GM19043 (cell line): ENCODE results near the gene GABARAPL2.
"Not testable (repeated sequence)": the region's sequence is repeated elsewhere in the genome, so short reads cannot be mapped to it uniquely, and the experiment has no call there.

Source experiments
- ATAC-seq: cut with Tn5 transposase; IDR thresholded peaks from one replicate; pipeline ENCODE4 v1.9.1; 2021; ENCODE audit warnings: low read depth; ENCODE audit not compliant: unreplicated experiment

Gene GABARAPL2

DNA sequence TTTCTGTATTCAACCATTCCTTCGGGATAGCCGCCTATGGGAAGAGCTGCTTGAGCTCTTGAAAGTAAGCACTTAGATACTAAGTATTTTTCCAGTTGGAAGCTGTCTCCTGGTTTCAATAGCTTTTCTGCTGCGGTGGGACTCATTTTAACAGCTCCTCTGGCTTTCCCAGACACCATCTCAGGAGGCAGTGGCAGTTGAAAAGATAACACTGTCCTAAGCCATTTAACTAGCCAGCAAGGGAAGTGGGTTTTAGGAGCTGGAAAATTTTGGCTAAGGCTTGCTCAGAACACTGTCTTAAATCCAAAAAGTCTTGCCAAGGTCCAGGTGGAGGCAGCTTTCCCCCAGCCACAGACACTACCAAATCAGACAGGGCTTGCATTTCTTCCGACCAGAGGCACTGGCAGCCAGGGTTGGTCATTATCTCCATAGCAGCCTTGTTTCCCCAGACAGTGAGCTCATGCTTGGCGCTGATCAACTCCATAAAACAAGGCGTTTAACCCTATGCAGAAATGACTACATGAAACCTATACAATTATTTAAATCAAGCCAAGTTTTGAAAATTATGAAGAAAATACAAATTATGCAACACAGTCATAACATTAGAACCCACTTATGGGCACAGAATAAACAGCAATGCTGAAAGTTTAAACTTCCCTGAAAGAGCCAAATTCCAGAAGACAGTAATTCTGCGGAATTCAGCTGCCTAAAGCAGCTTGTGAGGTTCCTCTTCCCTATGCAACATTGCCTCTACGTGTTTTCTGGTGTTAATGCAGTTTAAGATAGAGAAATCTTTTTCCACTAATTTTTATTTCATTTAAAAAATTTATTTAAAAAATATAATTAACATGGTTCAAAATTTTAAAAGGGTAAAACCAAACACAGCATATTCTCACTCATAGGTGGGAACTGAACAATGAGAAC, 25.0 kb downstream of the GABARAPL2 start:
- ATAC-seq = no peak

DNA sequence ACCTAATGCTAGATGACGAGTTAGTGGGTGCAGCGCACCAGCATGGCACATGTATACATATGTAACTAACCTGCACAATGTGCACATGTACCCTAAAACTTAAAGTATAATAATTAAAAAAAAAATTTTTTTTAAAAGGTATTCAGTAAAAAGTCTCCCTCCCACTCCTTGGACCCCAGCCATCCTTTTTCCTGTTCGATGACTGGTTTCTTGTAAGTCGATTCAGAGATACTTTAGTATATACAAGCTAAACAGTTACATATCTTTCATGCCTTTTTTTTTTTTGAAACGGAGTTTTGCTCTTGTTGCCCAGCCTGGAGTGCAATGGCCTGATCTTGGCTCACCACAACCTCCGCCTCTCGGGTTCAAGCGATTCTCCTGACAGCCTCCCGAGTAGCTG, 25.7 kb downstream of the GABARAPL2 start:
- not testable (repeated sequence) for ATAC-seq

DNA sequence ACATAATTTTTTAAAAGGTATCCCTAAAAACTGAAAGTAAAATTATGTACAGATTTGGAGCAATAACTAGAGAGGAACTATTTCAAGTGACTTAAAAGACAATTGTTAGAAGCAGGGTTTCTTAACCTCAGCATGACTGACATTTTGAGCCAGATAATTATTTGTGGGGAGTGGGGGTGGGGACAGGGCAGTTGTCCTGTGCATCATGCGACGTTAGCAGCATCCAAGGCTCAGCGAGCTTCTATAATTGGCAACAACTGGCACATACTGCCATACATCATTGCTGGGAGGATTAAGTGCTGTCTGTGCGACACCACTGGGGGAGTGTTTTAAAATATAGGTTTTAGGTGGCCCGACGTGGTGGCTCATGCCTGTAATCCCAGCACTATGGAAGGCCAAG, 27.1 kb downstream of the GABARAPL2 start:
- ATAC-seq = no peak

- no peak for ATAC-seq
Measured at GRCh38 chr16:75593825-75594820, 27.9 kb downstream of the GABARAPL2 start.

DNA sequence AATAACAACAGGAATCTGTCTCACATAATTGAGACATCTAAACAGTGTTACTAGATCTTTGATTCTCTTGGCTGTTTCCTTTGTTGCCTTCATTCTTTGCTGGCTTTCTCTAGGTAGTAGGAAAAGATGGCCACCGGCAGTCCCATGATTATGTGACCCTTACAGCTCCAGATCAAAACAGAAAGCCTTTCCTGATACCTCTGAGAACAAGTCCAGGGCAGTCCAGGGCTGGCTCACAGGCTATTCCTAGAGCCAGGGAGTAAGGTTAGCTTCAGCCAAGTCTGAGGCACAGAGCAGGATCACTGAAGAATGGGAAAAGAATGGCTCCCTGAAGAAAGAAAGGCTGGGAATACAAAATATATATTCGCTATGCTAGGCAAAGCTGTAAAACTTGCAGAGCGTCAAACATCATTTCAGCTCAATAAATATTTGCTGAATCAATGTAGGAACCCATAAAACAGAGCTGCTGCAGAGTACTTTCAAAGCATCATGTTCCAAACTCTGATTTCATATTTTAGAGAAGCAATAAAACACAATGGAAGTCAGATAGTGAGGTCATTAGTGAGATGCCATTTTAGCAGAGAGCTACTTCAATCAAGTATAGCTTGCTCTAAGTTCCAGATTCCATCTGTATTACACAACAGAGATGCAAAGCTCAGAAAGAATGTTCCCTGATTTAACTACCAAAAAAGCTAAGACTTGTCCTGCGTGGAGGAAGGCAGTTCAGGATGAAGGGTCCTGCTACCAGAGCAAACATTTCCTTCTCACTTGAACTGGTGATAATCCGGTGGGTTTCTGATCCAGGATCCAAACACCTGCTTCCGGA, 33.5 kb downstream of the GABARAPL2 start:
- no peak for ATAC-seq

DNA sequence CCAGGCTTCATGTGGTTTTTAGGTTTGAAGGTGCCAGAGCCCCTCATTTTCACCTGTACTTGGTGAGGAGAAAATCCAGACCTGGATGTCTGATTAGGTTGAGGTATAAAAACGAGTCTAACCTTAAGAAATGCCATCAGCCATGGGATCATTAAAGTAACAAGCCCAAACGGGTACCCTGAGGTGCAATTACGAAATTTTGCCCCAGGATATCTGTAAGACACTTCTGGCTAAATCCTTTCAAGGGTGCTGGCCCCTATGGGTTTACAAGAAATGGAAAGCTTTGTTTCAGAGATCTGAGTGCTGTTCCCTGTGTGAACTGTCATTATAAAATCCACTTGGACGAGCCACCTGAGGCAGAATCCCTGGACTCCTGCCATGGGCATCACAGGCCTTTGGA, 37.1 kb downstream of the GABARAPL2 start:
- no peak for ATAC-seq

DNA sequence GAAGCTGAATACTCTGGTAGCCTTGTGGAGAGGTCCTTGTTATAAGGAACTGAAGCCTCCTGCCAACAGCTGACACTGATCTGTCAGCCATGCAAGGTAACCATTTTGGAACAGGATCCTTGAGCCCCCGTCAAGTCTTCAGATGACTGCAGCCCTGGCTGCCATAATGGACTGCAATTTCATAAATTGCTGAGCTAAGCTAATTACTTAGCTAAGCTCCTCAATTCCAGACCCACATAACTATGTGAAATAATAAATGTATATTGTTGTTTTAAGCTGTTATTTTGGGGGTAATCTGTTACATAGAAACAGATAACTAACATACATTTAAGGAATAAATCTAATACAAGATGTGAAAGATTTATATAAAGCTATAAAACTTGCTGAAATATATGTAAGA, 40.3 kb downstream of the GABARAPL2 start:
- ATAC-seq = no peak

DNA sequence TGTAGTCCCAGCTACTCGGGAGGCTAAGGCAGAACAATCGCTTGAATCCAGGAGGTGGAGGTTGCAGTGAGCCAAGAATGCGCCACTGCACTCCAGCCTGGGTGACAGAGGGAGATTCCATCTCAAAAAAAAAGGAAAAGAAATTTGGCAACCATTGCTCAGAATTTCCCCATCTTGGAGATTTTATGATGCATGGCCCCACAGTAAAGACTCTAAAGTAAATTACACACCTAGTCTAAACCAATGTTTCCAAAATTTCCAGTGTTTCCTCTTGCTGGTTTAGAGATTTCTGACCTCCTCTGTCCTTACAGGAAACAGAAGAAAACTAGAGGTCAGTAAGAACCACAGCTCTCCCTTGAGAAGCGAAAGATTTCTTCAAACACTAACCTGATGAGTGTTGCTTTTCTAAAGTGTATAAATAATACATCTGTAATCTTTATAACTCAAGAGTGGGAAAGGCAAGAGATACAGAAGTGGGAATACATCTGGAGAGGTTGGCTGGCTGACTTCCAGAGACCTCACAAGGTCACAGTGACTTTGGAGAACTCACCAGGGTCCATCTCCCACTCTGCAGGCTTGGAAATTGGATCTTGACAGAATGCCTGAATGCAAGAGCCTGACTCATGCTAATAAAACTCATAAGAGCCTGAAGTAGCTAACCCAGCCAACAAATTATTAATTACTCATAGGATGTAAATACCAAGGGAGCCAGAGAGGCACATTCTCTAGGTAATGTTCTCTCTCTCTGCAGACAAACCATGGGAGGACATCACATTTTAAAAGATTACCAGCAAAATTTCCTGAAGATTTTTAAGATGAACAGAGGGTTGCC, 48.1 kb downstream of the GABARAPL2 start:
- ATAC-seq = no peak

DNA sequence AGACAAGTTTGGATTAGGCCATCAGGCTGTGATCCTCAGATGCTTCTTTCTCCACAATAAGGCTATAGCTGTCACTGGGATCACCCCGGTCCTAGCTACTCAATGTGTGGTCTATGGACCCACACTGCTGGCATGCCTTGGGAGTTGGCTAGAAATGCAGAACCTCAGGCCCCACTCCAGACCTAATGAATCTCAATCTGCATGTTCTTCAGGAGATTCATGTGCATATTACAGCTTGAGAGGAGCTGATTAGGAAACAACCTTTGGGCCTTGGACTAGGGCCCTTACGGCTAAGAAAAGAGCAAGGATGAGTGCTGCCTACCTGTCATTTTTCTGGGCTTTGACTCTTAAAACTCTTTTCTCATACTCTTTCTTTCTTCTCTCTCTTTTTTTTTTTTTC, 49.4 kb downstream of the GABARAPL2 start:
- ATAC-seq = no peak

GRCh38 chr16:75616521-75617010, 50.4 kb downstream of the GABARAPL2 start:
- no peak for ATAC-seq

- ATAC-seq = no peak
Measured at GRCh38 chr16:75617121-75617520, 50.9 kb downstream of the GABARAPL2 start.

- ATAC-seq = no peak
Measured at GRCh38 chr16:75618780-75619179, 52.6 kb downstream of the GABARAPL2 start.

GRCh38 chr16:75620326-75621169, 54.4 kb downstream of the GABARAPL2 start:
- ATAC-seq = no peak

DNA sequence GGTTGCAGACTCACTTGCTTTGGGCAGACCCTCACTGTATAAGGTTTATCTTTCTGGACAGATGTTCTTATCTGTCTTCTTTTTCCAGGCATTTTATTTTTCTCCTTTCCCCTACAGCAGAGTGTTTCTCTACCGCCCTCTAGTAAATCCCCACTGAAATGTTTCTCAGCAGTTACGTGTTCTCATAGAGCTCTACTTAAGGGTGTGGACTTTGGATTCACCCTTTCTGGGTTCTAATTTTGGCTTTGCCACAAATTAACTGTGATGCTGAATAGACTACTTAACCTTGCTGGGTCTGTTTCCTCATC, 54.9 kb downstream of the GABARAPL2 start:
- ATAC-seq = no peak

- peak; percentile 93 for ATAC-seq
Measured at GRCh38 chr16:75622761-75623605, 56.8 kb downstream of the GABARAPL2 start, which contains the start of gene ADAT1. ADAT1 (minus strand) TSS chr16:75623281; CDS start chr16:75620799, 2,482 bp downstream.

- no peak for ATAC-seq
Measured at GRCh38 chr16:75624921-75625334, 58.7 kb downstream of the GABARAPL2 start.

GRCh38 chr16:75626806-75627205, 60.6 kb downstream of the GABARAPL2 start:
- ATAC-seq = no peak
